CD4-positive, alpha-beta T cell (primary cell): Measurements from ENCODE around the gene WT1. TPM values are rescaled to one million over a fixed set of nuclear protein-coding genes. Genes with fewer than 3 reads are reported as not detected.

Experiments
- ATAC-seq: fragments of 200-7000 bp; cut with Tn5 transposase; one replicate; pipeline ENCODE4 v1.10.0; 2022; ENCODE audit warnings: mild to moderate bottlenecking; ENCODE audit not compliant: poor library complexity
- CTCF ChIA-PET: fragments of 350-600 bp; sonication (Branson Sonifier 250); formaldehyde crosslinking; loops from one replicate; lab custom pipeline; 2021; ENCODE audit warnings: antibody characterized with exemption, inconsistent platforms; lab: Charles Lee
- POLR2A ChIA-PET: fragments of 350-600 bp; sonication (Branson Sonifier 250); formaldehyde crosslinking; loops from one replicate; lab custom pipeline; 2021; ENCODE audit warnings: antibody characterized with exemption, inconsistent platforms; lab: Charles Lee
- DNase-seq, 14 experiments: peaks; one replicate each; pipeline ENCODE4 v3.0.0-alpha.2; 2013 to 2020; ENCODE audit warnings: mixed read lengths in 2 of 14
- H3K27ac ChIP-seq, 2 donors: one replicate each; pipeline versions ENCODE4 v1.5.1 to v1.7.0; 2013; ENCODE audit warnings: low read length in 2 of 2, low read depth in 1 of 2, mild to moderate bottlenecking in 1 of 2
- H3K27me3 ChIP-seq, 2 experiments: 1 replicate in 1 of 2; 2 replicates in 1 of 2; pipeline versions ENCODE4 v1.6.1 to v1.7.0; 2013; ENCODE audit warnings: low read length in 2 of 2, control low read depth in 1 of 2, mild to moderate bottlenecking in 1 of 2, moderate library complexity in 1 of 2; ENCODE audit not compliant: insufficient read depth in 2 of 2, control insufficient read depth in 1 of 2
- H3K36me3 ChIP-seq: one replicate; pipeline ENCODE4 v1.6.1; 2013; ENCODE audit warnings: low read length, control low read depth; ENCODE audit not compliant: insufficient read depth
- H3K4me1 ChIP-seq: one replicate; pipeline ENCODE4 v1.6.1; 2013; ENCODE audit warnings: low read length, control low read depth; ENCODE audit not compliant: insufficient read depth
- H3K4me3 ChIP-seq: one replicate; pipeline ENCODE4 v1.5.1; 2013; ENCODE audit warnings: mild to moderate bottlenecking, low read length, moderate library complexity
- H3K9me3 ChIP-seq, 2 experiments: 1 replicate in 1 of 2; 2 replicates in 1 of 2; pipeline versions ENCODE4 v1.6.1 to v1.7.0; 2013; ENCODE audit warnings: low read length in 2 of 2, mild to moderate bottlenecking in 2 of 2, control low read depth in 1 of 2, moderate library complexity in 1 of 2; ENCODE audit not compliant: control insufficient read depth in 1 of 2, insufficient read depth in 1 of 2
- H3K27ac Mint-ChIP-seq: one replicate; pipeline ENCODE4 v1.8.0; 2020; ENCODE audit warnings: mixed read lengths
- H3K27me3 Mint-ChIP-seq: one replicate; pipeline ENCODE4 v1.8.0; 2021; ENCODE audit warnings: mixed read lengths
- H3K36me3 Mint-ChIP-seq: one replicate; pipeline ENCODE4 v1.8.0; 2021; ENCODE audit warnings: low read depth, mixed read lengths
- H3K4me1 Mint-ChIP-seq: one replicate; pipeline ENCODE4 v1.8.0; 2021; ENCODE audit warnings: low read depth, mixed read lengths
- H3K4me3 Mint-ChIP-seq: one replicate; pipeline ENCODE4 v1.8.0; 2020; ENCODE audit warnings: mild to moderate bottlenecking, mixed read lengths
- H3K9me3 Mint-ChIP-seq: one replicate; pipeline ENCODE4 v1.8.0; 2020; ENCODE audit warnings: mixed read lengths
- intact Hi-C, 2 experiments: fragments of 100-400 bp; cut with DNase I in 1 of 2; cut with micrococcal nuclease in 1 of 2; formaldehyde crosslinking; loops; one replicate each; pipeline versions ENCODE4 v1.15.1 to v1.9.0; 2023 to 2025; cut with DNase I, micrococcal nuclease
- total RNA-seq, 174 experiments: library from RNA in 2 of 174; stranded (reverse) in 2 of 174; gene quantifications; one replicate each; pipeline ENCODE4 v1.2.3 and lab custom pipeline; 2021 to 2026
- TF ChIP-seq, protein P1 (sequence below): fragments of 200-600 bp; IDR thresholded peaks from one replicate; pipeline ENCODE4 v1.8.0; 2022; ENCODE audit warnings: antibody characterized with exemption, mild to moderate bottlenecking

Gene WT1
- total RNA-seq, 2 experiments from 2014 or later = not detected

DNA sequence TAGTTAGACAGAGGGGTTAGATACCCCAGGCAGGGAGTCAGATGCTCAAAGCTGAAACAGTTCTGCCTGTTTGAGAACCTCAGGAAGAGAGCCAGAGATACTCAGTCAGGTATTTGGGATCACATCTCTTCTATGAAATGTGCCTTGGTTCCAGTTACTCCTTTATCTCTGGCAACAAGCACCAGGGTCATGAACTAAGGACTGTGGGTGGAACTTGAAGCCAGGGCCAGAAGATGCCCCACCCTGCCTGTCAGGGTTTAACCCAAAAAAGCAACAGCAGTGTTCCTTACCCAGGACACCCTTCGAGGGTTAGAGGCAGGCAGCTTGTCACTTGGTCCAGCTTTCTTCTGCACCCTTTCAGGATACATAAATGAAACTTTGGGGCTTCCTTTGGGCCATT is 15.0 kb upstream of the WT1 start:
- Histone ChIP-seq H3K27ac (no peak overlapping the region), H3K9me3 (no peaks in the 10 kb centered on the region), H3K4me3 (no peak overlapping the region), H3K27me3 (peaks cover 0 to 10% of the 10 kb centered on the region in 2 experiments), H3K36me3 (no peaks in the 10 kb centered on the region), H3K4me1 (no peaks in the 10 kb centered on the region)
- no peaks in the 10 kb centered on the region for H3K9me3 Mint-ChIP-seq
- no peaks in the 10 kb centered on the region for H3K36me3 Mint-ChIP-seq
- intact Hi-C loops = no loop called here
- TF ChIP-seq, protein P1, sequence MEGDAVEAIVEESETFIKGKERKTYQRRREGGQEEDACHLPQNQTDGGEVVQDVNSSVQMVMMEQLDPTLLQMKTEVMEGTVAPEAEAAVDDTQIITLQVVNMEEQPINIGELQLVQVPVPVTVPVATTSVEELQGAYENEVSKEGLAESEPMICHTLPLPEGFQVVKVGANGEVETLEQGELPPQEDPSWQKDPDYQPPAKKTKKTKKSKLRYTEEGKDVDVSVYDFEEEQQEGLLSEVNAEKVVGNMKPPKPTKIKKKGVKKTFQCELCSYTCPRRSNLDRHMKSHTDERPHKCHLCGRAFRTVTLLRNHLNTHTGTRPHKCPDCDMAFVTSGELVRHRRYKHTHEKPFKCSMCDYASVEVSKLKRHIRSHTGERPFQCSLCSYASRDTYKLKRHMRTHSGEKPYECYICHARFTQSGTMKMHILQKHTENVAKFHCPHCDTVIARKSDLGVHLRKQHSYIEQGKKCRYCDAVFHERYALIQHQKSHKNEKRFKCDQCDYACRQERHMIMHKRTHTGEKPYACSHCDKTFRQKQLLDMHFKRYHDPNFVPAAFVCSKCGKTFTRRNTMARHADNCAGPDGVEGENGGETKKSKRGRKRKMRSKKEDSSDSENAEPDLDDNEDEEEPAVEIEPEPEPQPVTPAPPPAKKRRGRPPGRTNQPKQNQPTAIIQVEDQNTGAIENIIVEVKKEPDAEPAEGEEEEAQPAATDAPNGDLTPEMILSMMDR = no peak
- ATAC-seq (no peak), DNase-seq (no peak)
- no peaks in the 10 kb centered on the region for H3K4me1 Mint-ChIP-seq
- peaks cover 22% of the 10 kb centered on the region for H3K27me3 Mint-ChIP-seq
- no peak overlapping the region for H3K27ac Mint-ChIP-seq
- no peak overlapping the region for H3K4me3 Mint-ChIP-seq
- CTCF ChIA-PET = no interaction called here
- POLR2A ChIA-PET = no interaction called here

DNA sequence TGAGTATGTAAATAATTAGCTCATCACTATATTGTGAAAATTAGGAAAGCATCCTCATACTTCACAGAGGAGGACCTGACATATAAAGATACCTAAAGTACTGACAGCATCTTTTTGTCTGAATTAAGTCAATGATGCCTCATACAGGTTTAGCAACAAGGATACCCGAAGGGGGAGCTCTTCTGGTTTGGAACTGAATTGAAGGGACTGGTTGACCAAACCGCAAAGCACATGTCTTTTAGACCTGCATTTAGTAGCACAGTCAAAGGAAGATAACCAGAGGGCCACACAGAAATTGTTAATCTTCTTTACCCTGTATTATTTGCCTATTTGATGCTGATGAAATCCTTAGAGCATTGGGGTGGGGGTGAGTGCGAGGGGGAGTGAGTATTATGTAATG is 12.9 kb upstream of the WT1 start:
- DNase-seq = no peak
- ChIA-PET POLR2A (no interaction called here), CTCF (no interaction called here)
- Mint-ChIP-seq H3K9me3 (no peaks in the 10 kb centered on the region), H3K27ac (no peak overlapping the region), H3K4me3 (no peak overlapping the region), H3K4me1 (no peaks in the 10 kb centered on the region), H3K36me3 (no peaks in the 10 kb centered on the region), H3K27me3 (peaks cover 37% of the 10 kb centered on the region)
- Histone ChIP-seq H3K4me1 (no peaks in the 10 kb centered on the region), H3K9me3 (no peaks in the 10 kb centered on the region), H3K27ac (no peak overlapping the region), H3K36me3 (no peaks in the 10 kb centered on the region), H3K4me3 (no peak overlapping the region), H3K27me3 (peaks cover 0 to 18% of the 10 kb centered on the region in 2 experiments)
- intact Hi-C loops = no loop called here
- TF ChIP-seq, protein P1 = no peak
- ATAC-seq = no peak

- Histone ChIP-seq H3K9me3 (no peaks in the 10 kb centered on the region), H3K36me3 (no peaks in the 10 kb centered on the region), H3K4me3 (no peak overlapping the region), H3K27me3 (peaks cover 2 to 25% of the 10 kb centered on the region in 2 experiments), H3K4me1 (no peaks in the 10 kb centered on the region), H3K27ac (no peak overlapping the region)
- H3K27ac Mint-ChIP-seq = no peak overlapping the region
- TF ChIP-seq, protein P1 = no peak
- no peaks in the 10 kb centered on the region for H3K4me1 Mint-ChIP-seq
- H3K27me3 Mint-ChIP-seq = peaks cover 46% of the 10 kb centered on the region
- H3K9me3 Mint-ChIP-seq = no peaks in the 10 kb centered on the region
- intact Hi-C loops = no loop called here
- ChIA-PET POLR2A (no interaction called here), CTCF (no interaction called here)
- no peak overlapping the region for H3K4me3 Mint-ChIP-seq
- ATAC-seq (no peak), DNase-seq (no peak)
- H3K36me3 Mint-ChIP-seq = no peaks in the 10 kb centered on the region
Observed at GRCh38 chr11:32447252-32447651, 11.9 kb upstream of the WT1 start.
